Stimulated activated CD4-positive, alpha-beta T cell treated with anti-CD3 and anti-CD28 coated beads, Interleukin-4, amount 100 ng/mL, for 4 hours (primary cell): Measurements from ENCODE around the gene PARD3.

Experiments
- DNase-seq, 2 experiments: peaks; one replicate each; pipeline ENCODE4 v3.0.0-alpha.2; 2020

Gene PARD3

GRCh38 chr10:34524369-34525091 lies 290.6 kb downstream of the PARD3 start:
- no peak for DNase-seq

GRCh38 chr10:34523017-34523767 lies 291.9 kb downstream of the PARD3 start:
- DNase-seq, result no peak

- DNase-seq, result no peak
Observed at GRCh38 chr10:34522546-34522945, 292.6 kb downstream of the PARD3 start.

DNA sequence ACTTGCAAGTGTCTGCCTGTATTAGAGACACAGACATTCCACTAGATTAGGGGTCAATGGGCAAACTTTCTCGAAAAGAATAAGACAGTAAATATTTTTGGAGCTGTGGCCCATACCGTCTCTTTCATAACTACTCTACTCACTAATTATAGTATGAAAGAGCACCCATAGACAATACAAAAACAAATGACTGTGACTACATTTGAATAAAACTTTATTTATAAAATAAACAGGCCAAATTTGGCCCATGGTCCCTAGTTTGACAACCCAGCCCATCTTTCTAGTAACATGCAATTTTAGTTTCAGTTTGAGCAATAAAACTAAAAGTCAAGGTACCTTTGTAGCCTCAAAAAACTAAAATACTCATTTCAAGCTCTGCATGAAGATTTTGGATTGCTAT lies 294.6 kb downstream of the PARD3 start:
- no peak for DNase-seq

DNA sequence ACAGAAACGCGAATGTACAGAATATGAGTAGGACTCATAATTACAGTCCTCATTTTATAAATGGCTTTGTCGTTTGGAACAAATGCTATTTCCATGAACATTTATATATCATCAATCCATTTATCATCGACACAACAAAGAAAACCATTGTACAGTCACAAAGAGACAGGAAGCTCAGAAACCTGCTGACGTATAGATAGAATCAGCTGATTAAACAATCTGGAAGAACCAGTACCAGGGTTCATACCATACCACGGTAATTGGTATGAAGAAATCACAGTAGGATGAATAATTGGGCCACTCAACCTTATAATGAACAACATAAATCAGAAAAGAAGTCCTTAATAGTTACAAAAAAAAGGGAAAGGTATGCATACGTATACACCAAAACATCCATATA lies 295.0 kb downstream of the PARD3 start:
- DNase-seq, result no peak

DNA sequence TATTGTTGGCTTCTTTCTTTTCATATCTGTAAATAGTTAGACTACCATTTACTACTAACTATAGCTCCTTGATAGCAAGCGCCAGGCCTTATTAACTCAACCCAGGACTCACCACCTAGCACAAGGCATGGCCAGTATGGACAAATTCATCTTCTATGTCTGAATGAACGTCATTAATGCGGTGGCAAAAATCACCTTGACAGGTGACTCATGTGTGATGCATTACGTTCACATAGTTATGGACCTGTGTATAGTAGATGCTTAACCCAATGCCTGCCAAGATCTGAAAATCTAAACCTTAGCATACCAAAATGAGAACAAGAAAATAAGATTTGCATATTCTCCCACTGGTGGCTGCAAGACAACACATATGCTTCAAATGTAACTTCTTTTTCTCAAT lies 300.8 kb downstream of the PARD3 start:
- DNase-seq, result no peak

GRCh38 chr10:34513636-34514035 lies 301.5 kb downstream of the PARD3 start:
- no peak for DNase-seq

DNA sequence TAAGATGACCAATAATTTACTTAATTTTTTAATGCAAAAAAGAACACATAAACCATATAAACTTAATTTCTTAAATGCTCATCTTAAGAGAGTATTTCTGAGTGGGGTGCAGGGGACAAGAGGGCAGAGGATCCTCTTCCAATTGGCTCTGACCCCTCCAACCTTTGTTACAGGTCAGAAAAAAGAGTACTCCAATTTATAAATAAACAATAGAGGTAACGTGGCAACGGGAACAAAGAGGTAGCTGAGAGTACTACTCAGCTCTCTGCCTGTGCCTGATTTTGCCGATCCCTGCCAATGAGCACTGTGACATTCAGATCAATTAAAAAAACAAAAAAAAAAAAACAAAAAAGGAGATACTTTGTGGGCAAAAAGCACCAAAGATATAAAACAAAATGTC lies 307.9 kb downstream of the PARD3 start:
- DNase-seq, result no peak

GRCh38 chr10:34506786-34507185 lies 308.3 kb downstream of the PARD3 start:
- DNase-seq, result no peak

DNA sequence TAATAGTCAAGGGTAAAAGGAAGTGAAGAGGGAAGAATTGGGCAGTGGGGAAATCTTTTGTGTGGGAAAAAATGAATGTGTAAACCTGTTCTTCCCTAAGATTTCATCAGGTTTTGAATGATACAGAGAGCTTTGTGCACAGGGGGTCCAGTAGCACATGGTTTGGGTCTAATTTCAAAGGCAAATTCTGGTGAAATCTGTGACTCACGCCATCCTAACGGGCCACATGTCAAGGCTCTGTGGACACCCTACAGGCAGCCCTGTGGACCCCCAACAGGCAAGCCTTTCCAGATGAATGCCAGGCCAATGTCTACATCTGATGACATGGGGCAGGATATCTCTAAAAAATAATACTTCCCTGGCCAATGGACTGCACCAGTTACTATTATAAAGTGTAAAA lies 309.8 kb downstream of the PARD3 start:
- DNase-seq, result no peak

DNA sequence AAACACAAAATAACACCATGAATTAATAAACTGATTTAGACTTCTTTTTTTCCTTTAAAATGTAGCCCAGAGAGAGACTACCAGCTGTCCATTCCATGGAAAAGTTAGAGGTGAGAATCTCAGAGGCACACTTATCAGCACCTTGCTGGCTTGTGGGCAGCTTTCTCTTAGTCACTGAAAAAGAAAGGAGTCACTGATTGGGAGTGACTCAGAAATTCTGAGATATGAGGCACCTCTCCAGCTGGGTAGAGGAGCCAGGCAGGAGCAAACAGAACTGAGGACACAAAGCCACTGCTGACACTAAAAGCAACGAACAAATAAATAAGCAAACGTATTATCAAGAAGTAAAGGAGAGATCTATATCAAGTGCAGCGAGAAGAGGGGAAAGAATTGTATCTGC lies 310.6 kb downstream of the PARD3 start:
- no peak for DNase-seq

DNA sequence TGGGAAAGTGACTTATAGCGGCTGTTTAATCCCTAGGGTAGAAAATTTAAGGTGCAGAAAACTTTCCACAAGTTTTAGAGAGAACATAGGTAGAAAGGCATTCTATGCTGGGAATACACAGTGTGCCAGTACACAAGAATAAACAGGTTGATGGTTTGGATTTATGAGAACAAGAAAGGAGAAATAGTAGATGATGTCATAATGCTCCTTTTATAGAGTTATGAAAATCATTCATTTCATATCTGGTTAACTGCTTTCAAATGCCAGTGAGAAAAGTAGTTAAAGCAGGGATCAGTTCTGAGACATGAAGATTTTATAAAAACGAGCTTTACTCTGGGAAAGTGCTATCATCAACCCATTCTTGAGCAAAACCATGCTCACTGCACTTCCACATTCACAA lies 311.4 kb downstream of the PARD3 start:
- no peak for DNase-seq

- no peak for DNase-seq
Observed at GRCh38 chr10:34499612-34500279, 315.4 kb downstream of the PARD3 start.

GRCh38 chr10:34498821-34499220 lies 316.3 kb downstream of the PARD3 start:
- no peak for DNase-seq

DNA sequence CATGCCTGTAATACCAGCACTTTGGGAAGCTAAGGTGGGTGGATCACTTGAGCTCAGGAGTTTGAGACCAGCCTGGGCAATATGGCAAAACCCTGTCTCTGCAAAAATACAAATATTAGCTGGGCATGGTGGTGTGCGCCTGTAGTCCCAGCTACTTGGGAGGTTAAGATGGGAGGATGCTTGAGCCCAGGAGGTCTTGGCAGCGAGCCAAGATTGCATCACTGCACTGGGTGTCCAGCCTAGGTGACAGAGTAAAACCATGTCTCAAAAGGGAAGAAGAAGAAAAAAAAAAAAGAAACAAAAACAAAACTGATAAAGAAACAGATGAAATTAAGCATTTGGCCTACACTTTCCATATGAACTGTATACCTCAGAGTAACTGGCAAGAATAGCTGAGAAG lies 319.2 kb downstream of the PARD3 start:
- DNase-seq, result no peak

DNA sequence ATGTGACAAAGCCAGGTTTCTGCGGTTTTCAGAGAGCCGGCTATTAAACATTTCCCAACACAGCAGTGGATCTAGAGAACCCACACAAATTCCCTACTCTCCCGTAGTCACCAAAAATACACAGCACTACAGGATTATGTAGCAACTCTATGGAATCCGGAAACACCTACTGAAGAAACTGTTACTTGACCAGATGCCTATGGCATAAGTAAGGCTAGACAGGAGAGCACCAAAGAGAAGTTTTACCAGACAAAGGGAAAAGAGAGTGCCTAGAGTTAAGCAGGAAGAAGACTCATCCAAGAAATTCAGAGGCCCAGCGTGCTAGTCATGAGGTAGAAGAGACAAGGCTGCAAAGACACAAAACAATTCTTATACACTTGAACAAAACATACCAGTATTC lies 321.1 kb downstream of the PARD3 start:
- DNase-seq, result no peak

- DNase-seq, result no peak
Observed at GRCh38 chr10:34492081-34492480, 323.0 kb downstream of the PARD3 start.

DNA sequence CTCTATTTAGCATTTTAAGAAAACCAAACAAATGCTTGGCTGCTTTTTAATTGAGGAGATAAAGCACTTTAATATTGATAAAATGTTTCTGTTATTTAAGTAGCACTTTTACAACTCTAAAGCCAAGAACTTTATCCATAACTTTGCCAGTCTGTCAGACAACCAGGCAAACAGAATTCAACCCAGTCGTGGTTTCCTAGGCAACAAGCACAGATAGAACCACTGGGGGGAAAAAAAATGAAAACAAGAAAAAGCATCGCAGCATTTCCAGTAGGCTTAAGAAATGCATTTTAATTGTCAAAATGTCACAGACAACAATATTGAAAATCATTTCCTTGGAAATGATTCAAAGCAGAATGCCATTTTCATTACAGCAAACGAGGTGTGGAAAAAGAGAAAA lies 323.4 kb downstream of the PARD3 start:
- DNase-seq, result no peak

DNA sequence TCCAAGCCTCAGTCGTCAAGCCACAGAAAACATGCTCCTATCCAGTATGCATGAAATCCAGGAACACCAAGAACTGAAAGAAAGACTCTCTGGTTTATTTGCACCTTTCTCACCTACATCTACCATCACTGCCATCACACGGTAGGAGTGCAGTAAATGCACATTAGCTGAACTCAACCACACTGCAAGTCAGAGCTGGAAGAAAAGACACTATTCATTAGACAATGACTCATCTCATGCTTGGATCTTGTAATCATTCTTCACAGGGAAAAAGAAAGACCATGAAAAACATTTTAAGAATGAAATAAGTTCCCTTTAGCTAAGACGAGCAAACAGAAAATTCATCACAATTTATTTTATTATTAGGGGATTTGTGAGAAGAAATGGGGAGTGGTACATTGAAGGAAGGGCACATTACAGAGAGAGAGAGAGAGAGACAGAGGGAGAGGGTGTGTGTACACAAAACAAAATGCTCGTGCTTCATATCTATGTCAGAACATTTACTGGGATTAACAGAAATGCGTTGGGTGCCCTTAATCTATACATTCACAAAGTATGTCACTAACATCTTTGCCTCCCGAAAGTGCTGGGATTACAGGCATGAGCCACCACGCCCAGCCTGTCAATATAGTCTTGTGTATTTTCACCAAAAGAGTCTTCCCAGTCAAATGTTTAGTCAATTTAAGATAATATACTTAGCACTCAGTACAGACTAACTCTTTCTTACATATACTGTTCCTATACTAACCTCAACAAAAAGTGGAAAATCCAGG lies 324.9 kb downstream of the PARD3 start:
- DNase-seq, result no peak

GRCh38 chr10:34489411-34489810 lies 325.7 kb downstream of the PARD3 start:
- no peak for DNase-seq

- DNase-seq, result no peak
Observed at GRCh38 chr10:34488476-34489130, 326.5 kb downstream of the PARD3 start.

GRCh38 chr10:34486008-34486407 lies 329.1 kb downstream of the PARD3 start:
- DNase-seq, result no peak

DNA sequence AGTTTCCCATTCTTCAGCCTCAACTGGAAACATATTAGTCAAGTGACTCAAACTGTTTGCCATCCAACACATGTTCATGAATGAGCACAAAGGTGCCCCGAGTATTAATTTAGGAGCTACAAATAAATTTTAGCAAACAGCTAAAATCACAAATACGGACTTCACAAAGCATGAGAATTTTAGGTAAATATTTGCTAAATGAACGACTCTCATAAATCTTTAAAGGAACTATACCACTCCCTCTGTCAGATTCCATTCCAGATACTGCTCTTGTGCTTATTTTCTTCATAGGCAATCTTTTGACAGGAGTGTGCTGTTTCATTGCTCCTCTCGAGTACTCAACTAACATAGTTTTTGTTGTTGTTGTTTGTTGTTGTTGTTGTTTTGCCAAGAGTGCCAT lies 330.9 kb downstream of the PARD3 start:
- no peak for DNase-seq
